ENCODE measurements around the gene C22orf23. TPM values are rescaled to one million over a fixed set of nuclear protein-coding genes. Genes with fewer than 3 reads are reported as not detected.

C22orf23 gene
- total RNA-seq, 2 experiments from 2014 or later = 0.27 TPM; not detected in 1

Other genes with a start within 250 kb of the C22orf23 start
- 10 to 100 TPM; 10.9 to 11.7 TPM for gene GCAT, start 145.7 kb downstream of the C22orf23 start, total RNA-seq
- gene GALR3, start 130.2 kb downstream of the C22orf23 start, total RNA-seq = not detected
- gene ANKRD54, start 109.3 kb downstream of the C22orf23 start, total RNA-seq = 10 to 100 TPM; 25.4 to 26.4 TPM
- 100 to 1,000 TPM; 533 to 559 TPM for gene EIF3L, start 104.2 kb downstream of the C22orf23 start, total RNA-seq
- gene MICALL1, start 47.3 kb downstream of the C22orf23 start, total RNA-seq = 10 to 100 TPM; 17.9 to 20.5 TPM
- 100 to 1,000 TPM; 136 to 139 TPM for gene POLR2F, start 98 bp upstream of the C22orf23 start, total RNA-seq
- not detected for gene SOX10, start 31.0 kb upstream of the C22orf23 start, total RNA-seq
- 10 to 100 TPM; 18.2 to 19.5 TPM for gene PICK1, start 103.8 kb upstream of the C22orf23 start, total RNA-seq
- gene SLC16A8, start 130.6 kb upstream of the C22orf23 start, total RNA-seq = under 1 TPM in 1 of 2 experiments, not detected in 1; 0.10 TPM
- under 1 TPM; 0.29 to 0.32 TPM for gene BAIAP2L2, start 157.1 kb upstream of the C22orf23 start, total RNA-seq
- gene PLA2G6, start 228.2 kb upstream of the C22orf23 start, total RNA-seq = 10 to 100 TPM; 25.5 to 28.4 TPM
- gene MAFF, start 248.4 kb upstream of the C22orf23 start, total RNA-seq = 10 to 100 TPM; 11.8 to 12.3 TPM